ENCODE data around the gene TAOK3. TPM values are rescaled to one million over a fixed set of nuclear protein-coding genes. Genes with fewer than 3 reads are reported as not detected.
A peak's percentile ranks its signal among the peaks of the same experiment; 100 is the strongest.
"Not testable (repeated sequence)": the region's sequence is repeated elsewhere in the genome, so short reads cannot be mapped to it uniquely, and the experiment has no call there.

TAOK3 gene
- total RNA-seq, 1 donor from 2014 or later = 59.5 TPM

- intact Hi-C loops (cut with micrococcal nuclease) = no loop called here
- Mint-ChIP-seq H3K27me3 (ENCODE audit: insufficient read depth) (no peaks in the 10 kb centered on the region), H3K4me1 (ENCODE audit: low read depth) (no peaks in the 10 kb centered on the region), H3K9me3 (no peaks in the 10 kb centered on the region), H3K36me3 (ENCODE audit: low read depth) (peaks cover 29% of the 10 kb centered on the region), H3K27ac (peak overlapping the region; percentile 21), H3K4me3 (no peak overlapping the region)
- no peak for DNase-seq (ENCODE audit: low spot score)
Measured at GRCh38 chr12:118150625-118151024, 222.1 kb downstream of the TAOK3 start.

GRCh38 chr12:118148287-118148686, 224.4 kb downstream of the TAOK3 start:
- H3K27me3 Mint-ChIP-seq (ENCODE audit: insufficient read depth) = no peaks in the 10 kb centered on the region
- no peaks in the 10 kb centered on the region for H3K9me3 Mint-ChIP-seq
- no peak overlapping the region for H3K27ac Mint-ChIP-seq
- peaks cover 11% of the 10 kb centered on the region for H3K4me1 Mint-ChIP-seq (ENCODE audit: low read depth)
- DNase-seq (ENCODE audit: low spot score) = no peak
- intact Hi-C loops (cut with micrococcal nuclease) = no loop called here
- peaks cover 47% of the 10 kb centered on the region for H3K36me3 Mint-ChIP-seq (ENCODE audit: low read depth)
- no peak overlapping the region for H3K4me3 Mint-ChIP-seq

GRCh38 chr12:118145798-118146156, 226.9 kb downstream of the TAOK3 start:
- intact Hi-C loops (cut with micrococcal nuclease) = no loop called here
- Mint-ChIP-seq H3K4me1 (ENCODE audit: low read depth) (peaks cover 16% of the 10 kb centered on the region), H3K36me3 (ENCODE audit: low read depth) (peaks cover 46% of the 10 kb centered on the region), H3K4me3 (no peak overlapping the region), H3K9me3 (no peaks in the 10 kb centered on the region), H3K27ac (no peak overlapping the region), H3K27me3 (ENCODE audit: insufficient read depth) (no peaks in the 10 kb centered on the region)
- DNase-seq (ENCODE audit: low spot score) = no peak

- intact Hi-C loops (cut with micrococcal nuclease) = no loop called here
Measured at GRCh38 chr12:118145113-118145797, 227.5 kb downstream of the TAOK3 start.

DNA sequence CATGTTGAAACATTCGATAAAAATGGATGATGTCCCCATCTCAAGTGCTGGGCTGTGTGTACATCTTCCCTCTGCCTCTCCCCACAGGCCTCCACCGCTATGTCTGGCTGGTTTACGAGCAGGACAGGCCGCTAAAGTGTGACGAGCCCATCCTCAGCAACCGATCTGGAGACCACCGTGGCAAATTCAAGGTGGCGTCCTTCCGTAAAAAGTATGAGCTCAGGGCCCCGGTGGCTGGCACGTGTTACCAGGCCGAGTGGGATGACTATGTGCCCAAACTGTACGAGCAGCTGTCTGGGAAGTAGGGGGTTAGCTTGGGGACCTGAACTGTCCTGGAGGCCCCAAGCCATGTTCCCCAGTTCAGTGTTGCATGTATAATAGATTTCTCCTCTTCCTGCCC, 228.2 kb downstream of the TAOK3 start:
- no peak for DNase-seq (ENCODE audit: low spot score)
- no peaks in the 10 kb centered on the region for H3K9me3 Mint-ChIP-seq
- H3K27ac Mint-ChIP-seq = no peak overlapping the region
- peaks cover 49% of the 10 kb centered on the region for H3K36me3 Mint-ChIP-seq (ENCODE audit: low read depth)
- peaks cover 16% of the 10 kb centered on the region for H3K4me1 Mint-ChIP-seq (ENCODE audit: low read depth)
- no peak overlapping the region for H3K4me3 Mint-ChIP-seq
- no peaks in the 10 kb centered on the region for H3K27me3 Mint-ChIP-seq (ENCODE audit: insufficient read depth)
- intact Hi-C loops (cut with micrococcal nuclease) = no loop called here

More at GRCh38 chr12:118145113-118145797, 227.5 kb downstream of the TAOK3 start:
- Mint-ChIP-seq H3K36me3 (ENCODE audit: low read depth) (peaks cover 45% of the 10 kb centered on the region), H3K27me3 (ENCODE audit: insufficient read depth) (no peaks in the 10 kb centered on the region), H3K4me3 (no peak overlapping the region), H3K27ac (no peak overlapping the region), H3K9me3 (no peaks in the 10 kb centered on the region), H3K4me1 (ENCODE audit: low read depth) (peaks cover 16% of the 10 kb centered on the region)
- DNase-seq (ENCODE audit: low spot score) = no peak

DNA sequence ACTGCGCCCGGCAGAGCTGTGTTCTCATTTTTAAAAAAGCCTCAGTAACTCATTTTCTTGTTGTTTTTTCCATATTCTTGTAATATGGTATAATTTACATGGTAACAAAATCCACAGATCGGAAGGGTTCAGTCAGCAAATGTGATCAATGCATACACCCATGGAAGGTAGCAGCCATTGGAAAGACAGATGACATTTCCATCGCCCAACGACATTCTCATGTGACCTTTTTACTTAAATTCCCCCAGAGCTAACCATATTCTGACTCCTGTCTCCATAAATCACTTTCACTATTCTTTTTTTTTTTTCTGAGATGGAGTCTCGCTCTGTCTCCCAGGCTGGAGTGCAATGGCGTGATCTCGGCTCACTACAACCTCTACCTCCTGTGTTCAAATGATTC, 231.9 kb downstream of the TAOK3 start:
- DNase-seq (ENCODE audit: low spot score) = no peak
- no peaks in the 10 kb centered on the region for H3K9me3 Mint-ChIP-seq
- no peak overlapping the region for H3K4me3 Mint-ChIP-seq
- peaks cover 44% of the 10 kb centered on the region for H3K36me3 Mint-ChIP-seq (ENCODE audit: low read depth)
- H3K27me3 Mint-ChIP-seq (ENCODE audit: insufficient read depth) = no peaks in the 10 kb centered on the region
- intact Hi-C loops (cut with micrococcal nuclease) = no loop called here
- no peak overlapping the region for H3K27ac Mint-ChIP-seq
- H3K4me1 Mint-ChIP-seq (ENCODE audit: low read depth) = peaks cover 22% of the 10 kb centered on the region

DNA sequence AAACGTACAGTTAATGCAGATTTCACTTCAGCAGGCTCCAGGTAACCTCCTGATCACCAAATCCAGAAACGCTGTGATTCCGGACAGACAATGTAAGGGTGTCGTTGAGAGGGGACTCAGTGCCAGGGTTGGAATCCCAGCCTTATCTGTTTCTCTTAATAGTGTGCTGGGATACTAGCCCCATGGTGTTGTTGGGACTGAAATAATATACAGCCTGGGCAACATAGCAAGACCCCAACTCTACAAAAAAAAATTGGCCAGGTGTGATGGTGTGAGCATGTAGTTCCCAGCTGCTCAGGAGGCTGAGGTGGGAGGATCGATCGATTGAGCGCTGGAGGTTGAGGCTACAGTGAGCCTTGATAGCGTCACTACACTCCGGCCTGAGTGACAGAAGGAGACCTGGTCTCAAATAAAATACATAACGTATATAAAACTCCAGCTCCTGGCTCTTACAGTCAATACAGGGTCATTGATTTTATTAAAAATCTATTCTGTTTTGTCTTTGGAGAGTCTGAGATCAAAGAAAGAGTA, 235.5 kb downstream of the TAOK3 start:
- intact Hi-C loops (cut with micrococcal nuclease) = loop anchor here (2.0 kb wide), 2 partner anchors 72 to 262 kb away; no protein-coding TSS in a partner anchor
- H3K4me3 Mint-ChIP-seq = peak overlapping the region; percentile 95

GRCh38 chr12:118136559-118137003, 236.1 kb downstream of the TAOK3 start:
- peak; percentile 9 for DNase-seq (ENCODE audit: low spot score)
- H3K4me1 Mint-ChIP-seq (ENCODE audit: low read depth) = peaks cover 18% of the 10 kb centered on the region
- no peaks in the 10 kb centered on the region for H3K27me3 Mint-ChIP-seq (ENCODE audit: insufficient read depth)
- intact Hi-C loops (cut with micrococcal nuclease) = loop anchor here (1.0 to 2.0 kb wide), 7 partner anchors 15 to 262 kb away; partner anchors contain the start of genes RFC5 and VSIG10
- peak overlapping the region; percentile 44 for H3K27ac Mint-ChIP-seq
- H3K4me3 Mint-ChIP-seq = peak overlapping the region; percentile 95
- peaks cover 17% of the 10 kb centered on the region for H3K36me3 Mint-ChIP-seq (ENCODE audit: low read depth)
- H3K9me3 Mint-ChIP-seq = no peaks in the 10 kb centered on the region

More for the DNA sequence above, 235.5 kb downstream of the TAOK3 start:
- no peaks in the 10 kb centered on the region for H3K27me3 Mint-ChIP-seq (ENCODE audit: insufficient read depth)
- H3K4me1 Mint-ChIP-seq (ENCODE audit: low read depth) = peaks cover 13% of the 10 kb centered on the region
- H3K36me3 Mint-ChIP-seq (ENCODE audit: low read depth) = peaks cover 20% of the 10 kb centered on the region
- no peak for DNase-seq (ENCODE audit: low spot score)
- H3K27ac Mint-ChIP-seq = peak overlapping the region; percentile 44
- H3K9me3 Mint-ChIP-seq = no peaks in the 10 kb centered on the region

- no peaks in the 10 kb centered on the region for H3K27me3 Mint-ChIP-seq (ENCODE audit: insufficient read depth)
- peaks cover 16% of the 10 kb centered on the region for H3K36me3 Mint-ChIP-seq (ENCODE audit: low read depth)
- intact Hi-C loops (cut with micrococcal nuclease) = loop anchor here (1.0 to 2.0 kb wide), 7 partner anchors 15 to 261 kb away; partner anchors contain the start of genes RFC5 and VSIG10
- H3K4me3 Mint-ChIP-seq = peak within 1 kb of the TSS; percentile 95
- DNase-seq (ENCODE audit: low spot score) = peak; percentile 93
- no peaks in the 10 kb centered on the region for H3K9me3 Mint-ChIP-seq
- peak within 1 kb of the TSS; percentile 89 for H3K27ac Mint-ChIP-seq
- peaks cover 18% of the 10 kb centered on the region for H3K4me1 Mint-ChIP-seq (ENCODE audit: low read depth)
Measured at GRCh38 chr12:118135788-118136558, 236.7 kb downstream of the TAOK3 start, which contains the start of gene PEBP1. PEBP1 (plus strand) TSS chr12:118136124; CDS start chr12:118136210, 86 bp downstream.

GRCh38 chr12:118129436-118129835, 243.3 kb downstream of the TAOK3 start:
- H3K9me3 Mint-ChIP-seq; H3K27ac Mint-ChIP-seq; DNase-seq (ENCODE audit: low spot score); intact Hi-C loops (cut with micrococcal nuclease); H3K4me1 Mint-ChIP-seq (ENCODE audit: low read depth); H3K4me3 Mint-ChIP-seq; H3K27me3 Mint-ChIP-seq (ENCODE audit: insufficient read depth); H3K36me3 Mint-ChIP-seq (ENCODE audit: low read depth): not testable (repeated sequence)

DNA sequence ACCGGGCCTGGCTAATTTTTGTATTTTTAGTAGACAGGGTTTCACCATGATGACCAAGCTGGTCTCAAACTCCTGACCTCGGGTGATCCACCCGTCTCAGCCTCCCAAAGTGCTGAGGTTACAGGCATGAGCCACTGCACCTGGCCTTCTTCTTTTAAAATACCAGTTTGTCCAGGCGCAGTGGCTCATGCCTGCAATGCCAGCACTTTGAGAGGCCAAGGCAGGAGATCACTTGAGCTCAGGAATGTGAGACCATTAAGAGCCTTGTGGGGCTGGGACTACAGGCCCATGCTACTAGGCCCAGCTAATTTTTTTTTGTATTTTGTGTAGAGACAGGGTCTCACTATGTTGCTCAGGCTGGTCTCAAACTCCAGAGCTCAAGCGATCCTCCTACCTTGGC, 244.8 kb downstream of the TAOK3 start:
- no peak overlapping the region for H3K27ac Mint-ChIP-seq
- intact Hi-C loops (cut with micrococcal nuclease) = no loop called here
- peaks cover 6% of the 10 kb centered on the region for H3K4me1 Mint-ChIP-seq (ENCODE audit: low read depth)
- H3K4me3 Mint-ChIP-seq = no peak overlapping the region
- H3K27me3 Mint-ChIP-seq (ENCODE audit: insufficient read depth) = no peaks in the 10 kb centered on the region
- no peaks in the 10 kb centered on the region for H3K36me3 Mint-ChIP-seq (ENCODE audit: low read depth)
- no peaks in the 10 kb centered on the region for H3K9me3 Mint-ChIP-seq
- DNase-seq (ENCODE audit: low spot score) = no peak

- Mint-ChIP-seq H3K4me3 (no peak overlapping the region), H3K9me3 (no peaks in the 10 kb centered on the region), H3K36me3 (ENCODE audit: low read depth) (no peaks in the 10 kb centered on the region), H3K27me3 (ENCODE audit: insufficient read depth) (no peaks in the 10 kb centered on the region), H3K4me1 (ENCODE audit: low read depth) (peaks cover 3% of the 10 kb centered on the region), H3K27ac (no peak overlapping the region)
- no peak for DNase-seq (ENCODE audit: low spot score)
- intact Hi-C loops (cut with micrococcal nuclease) = no loop called here
Measured at GRCh38 chr12:118126119-118126757, 246.5 kb downstream of the TAOK3 start.

All from activated T-helper 1 cell treated with anti-CD3 and anti-CD28 coated beads, Interleukin-12 subunit alpha, Interleukin-12 subunit beta, Interleukin-2, Interleukin-4 antibody, amounts not matched to agents 30 ng/mL and 10 ng/mL and 1 ng/mL, durations not matched to agents 14 hours and 24 hours and 36 hours (primary cell).